CD1c-positive myeloid dendritic cell (primary cell): Measurements from ENCODE around the gene CEMIP2.

ENCODE experiments used
- DNase-seq: peaks from one replicate; pipeline ENCODE4 v3.0.0-alpha.2; 2016; ENCODE audit errors: extremely low spot score

Gene CEMIP2

GRCh38 chr9:71746023-71746757 lies 22.1 kb downstream of the CEMIP2 start:
- no peak for DNase-seq

GRCh38 chr9:71744754-71745521 lies 23.4 kb downstream of the CEMIP2 start:
- DNase-seq: no peak

- peak; percentile 38 for DNase-seq
Observed at GRCh38 chr9:71743882-71744281, 24.4 kb downstream of the CEMIP2 start.

GRCh38 chr9:71743217-71743705 lies 25.1 kb downstream of the CEMIP2 start:
- DNase-seq: no peak

GRCh38 chr9:71742703-71743102 lies 25.6 kb downstream of the CEMIP2 start:
- DNase-seq: no peak

- no peak for DNase-seq
Observed at GRCh38 chr9:71741926-71742648, 26.2 kb downstream of the CEMIP2 start.

- DNase-seq: no peak
Observed at GRCh38 chr9:71740199-71740598, 28.1 kb downstream of the CEMIP2 start.

- no peak for DNase-seq
Observed at GRCh38 chr9:71737455-71737854, 30.9 kb downstream of the CEMIP2 start.

- DNase-seq: peak; percentile 20
Observed at GRCh38 chr9:71736236-71736635, 32.1 kb downstream of the CEMIP2 start.

GRCh38 chr9:71734950-71735349 lies 33.4 kb downstream of the CEMIP2 start:
- DNase-seq: no peak

- DNase-seq: no peak
Observed at GRCh38 chr9:71733176-71733575, 35.1 kb downstream of the CEMIP2 start.

GRCh38 chr9:71729816-71730526 lies 38.3 kb downstream of the CEMIP2 start:
- DNase-seq: no peak

GRCh38 chr9:71726723-71727122 lies 41.6 kb downstream of the CEMIP2 start:
- DNase-seq: no peak

- no peak for DNase-seq
Observed at GRCh38 chr9:71725590-71726338, 42.5 kb downstream of the CEMIP2 start.

GRCh38 chr9:71721855-71722254 lies 46.5 kb downstream of the CEMIP2 start:
- no peak for DNase-seq

GRCh38 chr9:71719562-71719961 lies 48.8 kb downstream of the CEMIP2 start:
- DNase-seq: no peak

GRCh38 chr9:71719088-71719487 lies 49.2 kb downstream of the CEMIP2 start:
- DNase-seq: no peak

GRCh38 chr9:71716138-71716909 lies 52.0 kb downstream of the CEMIP2 start:
- peak; percentile 23 for DNase-seq

GRCh38 chr9:71710856-71711255 lies 57.5 kb downstream of the CEMIP2 start:
- DNase-seq: no peak

- DNase-seq: no peak
Observed at GRCh38 chr9:71710201-71710600, 58.1 kb downstream of the CEMIP2 start.
